Erythroblast (primary cell): ENCODE measurements around the gene SPOCD1.

Source experiments
- GATA1 ChIP-seq: IDR thresholded peaks from 2 replicates; pipeline ENCODE4 v1.6.1; 2011; ENCODE audit warnings: low read depth, mild to moderate bottlenecking, control low read depth, low read length, moderate library complexity
- POLR2A ChIP-seq: IDR thresholded peaks from 2 replicates; pipeline ENCODE4 v1.6.1; 2011; ENCODE audit warnings: mild to moderate bottlenecking, low read length

DNA sequence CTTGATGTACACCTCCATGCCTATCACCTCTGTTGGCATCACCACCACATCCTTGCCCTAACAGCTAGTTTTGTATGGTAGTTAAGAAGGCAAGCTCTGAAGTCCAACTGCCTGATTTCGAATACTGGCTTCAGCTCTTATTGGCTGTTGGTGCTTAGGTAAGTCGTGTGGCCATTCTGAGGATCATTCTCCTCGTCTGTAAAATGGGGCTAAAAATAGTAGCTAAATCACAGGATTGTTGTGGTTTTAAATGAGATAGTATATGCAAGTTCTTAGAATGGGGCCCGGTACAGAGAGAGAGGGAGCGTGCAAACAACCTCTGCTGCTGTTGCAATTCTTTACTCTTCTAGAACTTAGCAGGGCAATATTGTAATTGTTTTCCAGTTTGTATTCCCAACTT lies 20.8 kb upstream of the SPOCD1 start:
- TF ChIP-seq POLR2A (no peak), GATA1 (no peak)
